Mesendoderm (in vitro differentiated cells): ENCODE data around the gene ZC3H4.

ENCODE experiments used
- DNase-seq: peaks from one replicate; pipeline ENCODE4 v3.0.0; 2013
- H2AK5ac ChIP-seq: 2 replicates; pipeline ENCODE4 v1.6.1; 2013; ENCODE audit warnings: low read length, inconsistent platforms
- H2BK120ac ChIP-seq: 2 replicates; pipeline ENCODE4 v1.6.1; 2013; ENCODE audit warnings: low read depth, mild to moderate bottlenecking, low read length, moderate library complexity, mixed read lengths
- H2BK15ac ChIP-seq: replicated peaks from 2 replicates; pipeline ENCODE4 v1.6.1; 2013; ENCODE audit warnings: low read depth, mild to moderate bottlenecking, moderate library complexity
- H2BK5ac ChIP-seq: 2 replicates; pipeline ENCODE4 v1.6.1; 2013; ENCODE audit warnings: low read length, inconsistent platforms
- H3K18ac ChIP-seq: 2 replicates; pipeline ENCODE4 v1.6.1; 2013; ENCODE audit warnings: mild to moderate bottlenecking, low read length, mixed read lengths
- H3K23ac ChIP-seq: one replicate; pipeline ENCODE4 v1.6.1; 2013; ENCODE audit warnings: low read length
- H3K27ac ChIP-seq: 2 replicates; pipeline ENCODE4 v1.5.1; 2013; ENCODE audit warnings: low read depth, mild to moderate bottlenecking, inconsistent platforms, low read length, moderate library complexity
- H3K27me3 ChIP-seq: 2 replicates; pipeline ENCODE4 v1.6.1; 2013; ENCODE audit warnings: low read length, control low read depth, mild to moderate bottlenecking, inconsistent platforms; ENCODE audit not compliant: insufficient read depth, poor library complexity
- H3K36me3 ChIP-seq: 2 replicates; pipeline ENCODE4 v1.6.1; 2013; ENCODE audit warnings: low read length, inconsistent platforms; ENCODE audit not compliant: control insufficient read depth, insufficient read depth
- H3K4ac ChIP-seq: one replicate; pipeline ENCODE4 v1.6.1; 2013; ENCODE audit warnings: low read depth, mild to moderate bottlenecking, low read length, moderate library complexity
- H3K4me1 ChIP-seq: 2 replicates; pipeline ENCODE4 v1.6.1; 2013; ENCODE audit warnings: low read depth, low read length, inconsistent platforms; ENCODE audit not compliant: control insufficient read depth
- H3K4me2 ChIP-seq: 2 replicates; pipeline ENCODE4 v1.6.1; 2013; ENCODE audit warnings: low read length
- H3K4me3 ChIP-seq: 2 replicates; pipeline ENCODE4 v1.5.1; 2013; ENCODE audit warnings: mild to moderate bottlenecking, low read length
- H3K56ac ChIP-seq: one replicate; pipeline ENCODE4 v1.6.1; 2013; ENCODE audit warnings: low read length
- H3K79me1 ChIP-seq: 2 replicates; pipeline ENCODE4 v1.6.1; 2013; ENCODE audit warnings: low read length, inconsistent platforms
- H3K79me2 ChIP-seq: 2 replicates; pipeline ENCODE4 v1.6.1; 2013; ENCODE audit warnings: mild to moderate bottlenecking, low read length; ENCODE audit not compliant: control insufficient read depth, insufficient read depth
- H3K9ac ChIP-seq: 2 replicates; pipeline ENCODE4 v1.6.1; 2013; ENCODE audit warnings: low read length, inconsistent platforms
- H4K5ac ChIP-seq: one replicate; pipeline ENCODE4 v1.6.1; 2013; ENCODE audit warnings: low read length
- H4K8ac ChIP-seq: one replicate; pipeline ENCODE4 v1.6.1; 2013; ENCODE audit warnings: low read depth, mild to moderate bottlenecking, control low read depth, low read length, moderate library complexity
- WGBS: extraction: QIAGEN DNeasy Blood & Tissue Kit; methylation state at CpG from one replicate; pipeline ENCODE4 v1.1.7; 2013; ENCODE audit warnings: low lambda C conversion rate, missing lambda C conversion rate; ENCODE audit not compliant: insufficient coverage; ENCODE audit errors: extremely low coverage; 5-methylcytosine and 5-hydroxymethylcytosine counted together

ZC3H4 gene

DNA sequence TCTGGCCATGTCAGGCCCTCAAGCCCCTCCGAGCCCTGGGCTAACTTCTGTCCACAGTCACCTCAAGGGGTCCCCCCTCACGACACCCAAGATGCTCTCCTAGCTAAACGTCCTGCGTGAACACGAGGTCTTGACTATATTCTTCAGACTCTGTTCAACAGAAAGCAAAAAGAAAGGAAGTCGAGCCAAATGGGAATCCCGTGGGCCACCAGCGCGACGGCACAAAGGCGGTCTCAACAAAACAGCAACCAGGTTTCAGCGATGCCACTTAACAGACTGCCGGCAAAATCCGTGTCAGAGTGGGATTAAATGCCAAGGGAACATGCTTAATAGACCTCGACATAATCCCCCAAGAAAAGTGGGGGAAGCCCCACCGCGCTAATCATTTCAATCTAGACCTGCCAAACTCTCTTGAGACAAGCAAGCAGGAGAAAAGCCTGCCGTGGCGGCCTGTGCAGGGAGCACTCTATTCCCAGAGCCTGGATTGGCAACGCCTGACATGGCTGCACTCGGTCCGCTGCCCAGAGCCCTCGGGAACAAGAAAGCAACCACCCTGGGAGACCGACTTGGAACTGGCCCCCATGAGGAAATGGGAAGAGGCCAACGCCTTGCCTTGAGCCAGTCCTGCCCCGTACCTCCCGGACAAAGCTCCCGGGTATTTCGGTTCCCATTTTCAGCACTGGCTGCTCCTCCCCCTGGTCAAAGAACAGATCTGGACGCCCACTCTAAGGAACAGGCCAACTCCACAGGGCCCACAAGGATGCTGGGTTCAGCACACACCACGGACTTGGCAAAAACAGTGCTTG is 16.0 kb downstream of the ZC3H4 start:
- H3K23ac ChIP-seq = no peak overlapping the region
- no peak overlapping the region for H2BK120ac ChIP-seq
- no peak overlapping the region for H2BK5ac ChIP-seq
- DNase-seq = no peak
- peaks cover 14% of the 10 kb centered on the region for H3K79me1 ChIP-seq
- H4K5ac ChIP-seq = no peak overlapping the region
- no peak overlapping the region for H3K56ac ChIP-seq
- peaks cover 2% of the 10 kb centered on the region for H3K36me3 ChIP-seq
- H3K79me2 ChIP-seq = peaks cover 63% of the 10 kb centered on the region
- no peak overlapping the region for H3K18ac ChIP-seq
- H3K27me3 ChIP-seq = no peaks in the 10 kb centered on the region
- H2BK15ac ChIP-seq = no peak overlapping the region
- H3K4ac ChIP-seq = no peak overlapping the region
- WGBS = no CpG with 5 or more reads among the region's 31 CpGs
- no peak overlapping the region for H4K8ac ChIP-seq
- H3K27ac ChIP-seq = no peak overlapping the region
- no peaks in the 10 kb centered on the region for H3K4me1 ChIP-seq
- no peak overlapping the region for H3K4me2 ChIP-seq
- no peak overlapping the region for H2AK5ac ChIP-seq
- H3K4me3 ChIP-seq = no peak overlapping the region
- H3K9ac ChIP-seq = no peak overlapping the region

DNA sequence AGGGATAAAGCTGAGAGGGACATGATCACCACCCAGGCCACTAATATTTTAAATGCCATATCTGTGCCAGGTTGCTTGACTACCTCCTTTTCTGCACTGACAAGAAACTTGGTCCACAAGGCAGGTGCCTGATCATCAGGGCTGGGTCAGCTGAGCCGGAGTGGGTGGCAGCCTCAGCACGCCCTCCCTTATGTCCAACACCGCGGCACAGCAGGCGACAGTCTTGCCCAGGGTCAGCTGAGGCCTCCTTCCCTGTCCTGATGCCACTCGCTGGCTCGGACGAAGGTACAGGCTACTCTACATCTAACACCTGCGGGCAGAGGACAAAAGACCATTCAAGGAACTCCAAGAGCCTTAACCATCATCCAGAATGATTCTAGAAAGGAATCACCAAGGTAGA is 16.9 kb downstream of the ZC3H4 start:
- Histone ChIP-seq H3K79me2 (peaks cover 55% of the 10 kb centered on the region), H2BK15ac (no peak overlapping the region), H4K8ac (no peak overlapping the region), H4K5ac (no peak overlapping the region), H3K79me1 (peaks cover 10% of the 10 kb centered on the region), H3K4ac (no peak overlapping the region), H3K9ac (no peak overlapping the region), H3K27me3 (no peaks in the 10 kb centered on the region), H3K18ac (no peak overlapping the region), H3K27ac (no peak overlapping the region), H2BK120ac (no peak overlapping the region), H2AK5ac (no peak overlapping the region), H3K4me2 (no peak overlapping the region), H3K23ac (no peak overlapping the region), H3K36me3 (peaks cover 2% of the 10 kb centered on the region), H2BK5ac (no peak overlapping the region), H3K56ac (no peak overlapping the region), H3K4me3 (no peak overlapping the region), H3K4me1 (no peaks in the 10 kb centered on the region)
- no CpG with 5 or more reads among the region's 9 CpGs for WGBS
- DNase-seq = no peak

DNA sequence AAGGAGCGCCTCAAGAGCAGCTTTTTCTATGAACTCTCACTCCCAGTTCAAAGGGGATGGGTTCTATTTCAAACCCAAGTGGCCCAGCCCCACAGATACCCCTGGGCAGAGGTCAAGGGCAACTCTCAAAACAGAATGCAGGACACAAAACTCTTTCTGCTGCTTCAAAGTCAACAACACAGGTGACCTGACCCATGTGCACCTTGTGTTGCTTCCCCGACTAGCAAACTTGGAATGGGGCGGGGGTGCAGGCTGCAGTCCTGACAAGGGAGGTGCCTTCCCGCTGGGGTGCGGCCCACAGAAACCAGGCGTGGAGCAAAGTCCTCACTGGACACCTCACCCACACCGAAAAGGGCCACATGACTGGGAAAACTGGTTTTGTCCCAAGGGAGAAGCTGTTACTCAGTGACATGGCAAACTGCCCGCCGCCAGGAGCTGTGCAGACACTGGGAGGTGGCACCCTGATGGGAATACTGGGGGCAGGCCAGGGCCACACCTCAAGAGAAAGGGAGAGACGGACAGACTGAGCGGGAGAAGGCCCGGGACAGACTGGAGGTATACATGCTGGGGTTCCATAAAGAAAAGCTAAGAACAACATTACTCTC is 17.4 kb downstream of the ZC3H4 start:
- Histone ChIP-seq H2BK15ac (no peak overlapping the region), H3K56ac (no peak overlapping the region), H4K8ac (no peak overlapping the region), H3K4me1 (no peaks in the 10 kb centered on the region), H3K79me2 (peaks cover 53% of the 10 kb centered on the region), H3K36me3 (peaks cover 2% of the 10 kb centered on the region), H3K9ac (no peak overlapping the region), H4K5ac (no peak overlapping the region), H3K18ac (no peak overlapping the region), H3K23ac (no peak overlapping the region), H3K27me3 (no peaks in the 10 kb centered on the region), H3K4ac (no peak overlapping the region), H3K4me2 (no peak overlapping the region), H2AK5ac (no peak overlapping the region), H3K27ac (no peak overlapping the region), H2BK5ac (no peak overlapping the region), H3K79me1 (peaks cover 10% of the 10 kb centered on the region), H2BK120ac (no peak overlapping the region), H3K4me3 (no peak overlapping the region)
- DNase-seq = no peak
- no CpG with 5 or more reads among the region's 12 CpGs for WGBS

DNA sequence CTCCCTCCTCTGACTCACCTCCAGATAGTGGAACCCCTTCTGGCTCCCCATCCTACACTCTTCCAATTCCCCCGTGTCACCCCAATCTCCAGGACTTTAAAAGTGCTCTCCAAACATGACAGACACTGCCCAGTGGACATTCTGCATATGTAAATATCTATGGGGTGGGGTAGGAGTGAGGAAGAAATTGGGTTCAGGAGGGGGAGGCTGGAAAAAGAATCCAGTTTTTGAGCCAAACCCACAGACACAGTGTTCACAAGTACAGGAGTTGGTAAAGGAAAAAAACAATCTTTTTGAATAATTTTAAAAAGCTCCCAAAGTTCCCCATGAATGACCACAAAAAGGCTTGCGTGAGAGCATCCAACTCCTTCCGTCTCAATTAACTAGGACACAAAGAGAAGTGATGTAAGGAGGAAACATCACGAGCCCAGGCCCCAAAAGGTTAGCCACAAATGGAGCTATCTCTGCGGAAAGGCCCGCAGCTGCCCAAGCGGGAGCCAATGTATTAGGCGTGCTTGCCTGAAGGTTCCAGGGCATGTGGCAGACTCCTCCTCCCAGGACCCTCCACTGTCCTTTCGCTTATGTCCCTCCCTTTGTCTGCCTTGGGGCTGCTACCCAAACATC is 18.0 kb downstream of the ZC3H4 start:
- Histone ChIP-seq H2BK15ac (no peak overlapping the region), H3K79me2 (peaks cover 47% of the 10 kb centered on the region), H3K4me1 (no peaks in the 10 kb centered on the region), H4K5ac (no peak overlapping the region), H3K27ac (no peak overlapping the region), H3K56ac (no peak overlapping the region), H3K18ac (no peak overlapping the region), H3K4ac (no peak overlapping the region), H2BK5ac (no peak overlapping the region), H3K4me2 (no peak overlapping the region), H3K23ac (no peak overlapping the region), H4K8ac (no peak overlapping the region), H2BK120ac (no peak overlapping the region), H3K9ac (no peak overlapping the region), H3K36me3 (peaks cover 2% of the 10 kb centered on the region), H2AK5ac (no peak overlapping the region), H3K27me3 (no peaks in the 10 kb centered on the region), H3K4me3 (no peak overlapping the region), H3K79me1 (peaks cover 10% of the 10 kb centered on the region)
- no CpG with 5 or more reads among the region's 9 CpGs for WGBS
- DNase-seq = no peak

DNA sequence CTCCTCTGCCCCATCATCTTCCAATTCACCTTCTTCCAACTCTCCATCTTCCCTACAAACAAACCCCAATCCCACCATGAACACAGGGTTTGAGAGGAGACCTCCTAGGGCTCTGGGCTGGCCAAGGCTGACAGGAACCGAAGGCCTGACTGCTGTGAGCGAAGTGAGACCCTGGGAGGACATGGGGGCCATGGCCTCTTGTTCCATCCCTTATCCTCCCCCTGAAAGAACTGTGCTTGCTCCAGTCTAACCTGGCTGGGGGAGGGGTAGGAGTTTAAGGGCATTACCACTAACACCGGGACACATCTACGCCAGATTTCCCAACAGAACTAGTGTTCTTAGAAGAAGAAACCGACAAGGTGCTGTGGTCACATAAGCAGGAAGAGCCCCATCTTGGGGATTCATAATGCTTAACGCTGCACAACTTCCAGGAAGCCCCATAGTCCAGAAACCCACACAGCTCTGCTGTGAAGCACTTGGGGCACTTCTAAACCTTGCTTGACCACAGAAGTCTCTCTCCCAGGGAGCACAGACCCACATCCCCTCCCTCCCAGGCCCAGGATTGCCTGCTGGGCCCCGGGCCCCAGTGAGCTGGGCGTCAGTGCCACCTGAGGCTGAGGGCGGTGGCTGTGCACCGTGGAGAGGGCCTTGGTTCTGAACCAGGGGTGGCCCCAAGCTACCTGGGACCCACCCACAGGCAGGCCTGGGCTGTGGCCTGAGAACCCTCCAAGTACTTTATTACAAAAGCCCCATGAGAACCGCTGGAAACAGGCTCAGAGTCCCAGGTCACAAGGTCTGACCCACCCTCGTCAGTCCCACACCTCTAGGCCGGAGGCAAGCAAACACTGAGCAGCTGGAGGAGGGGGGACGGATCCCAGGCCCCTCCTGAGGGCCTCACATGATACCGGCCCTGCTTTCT is 18.8 kb downstream of the ZC3H4 start:
- H3K4ac ChIP-seq = no peak overlapping the region
- H3K27ac ChIP-seq = no peak overlapping the region
- peaks cover 4% of the 10 kb centered on the region for H3K36me3 ChIP-seq
- H2AK5ac ChIP-seq = no peak overlapping the region
- H3K4me3 ChIP-seq = no peak overlapping the region
- H3K23ac ChIP-seq = no peak overlapping the region
- H3K9ac ChIP-seq = no peak overlapping the region
- H3K79me1 ChIP-seq = peaks cover 10% of the 10 kb centered on the region
- peaks cover 39% of the 10 kb centered on the region for H3K79me2 ChIP-seq
- no peak overlapping the region for H2BK120ac ChIP-seq
- no peaks in the 10 kb centered on the region for H3K27me3 ChIP-seq
- no peak for DNase-seq
- no CpG with 5 or more reads among the region's 15 CpGs for WGBS
- no peak overlapping the region for H4K8ac ChIP-seq
- H4K5ac ChIP-seq = no peak overlapping the region
- H3K18ac ChIP-seq = no peak overlapping the region
- H2BK5ac ChIP-seq = no peak overlapping the region
- H3K56ac ChIP-seq = no peak overlapping the region
- H3K4me1 ChIP-seq = no peaks in the 10 kb centered on the region
- no peak overlapping the region for H2BK15ac ChIP-seq
- H3K4me2 ChIP-seq = no peak overlapping the region
